H9 (cell line): ENCODE results near the gene IFITM1. TPM values are rescaled to one million over a fixed set of nuclear protein-coding genes. Genes with fewer than 3 reads are reported as not detected.

Experiments used
- DNase-seq: peaks from one replicate; pipeline ENCODE4 v3.0.0-alpha.2; 2017
- H2AFZ ChIP-seq: one replicate; pipeline ENCODE4 v1.6.1; 2013; ENCODE audit warnings: mild to moderate bottlenecking, low read length, control low read depth, moderate library complexity
- H2AK5ac ChIP-seq: 2 replicates; pipeline ENCODE4 v1.6.1; 2013; ENCODE audit warnings: low read length, control low read depth, mixed read lengths; ENCODE audit not compliant: insufficient read length
- H2BK120ac ChIP-seq: one replicate; pipeline ENCODE4 v1.6.1; 2013; ENCODE audit warnings: low read depth, mild to moderate bottlenecking, low read length, control low read depth, inconsistent platforms; ENCODE audit not compliant: poor library complexity, severe bottlenecking
- H2BK12ac ChIP-seq: 2 replicates; pipeline ENCODE4 v1.6.1; 2013; ENCODE audit warnings: low read length, control low read depth, mixed read lengths, low read depth; ENCODE audit not compliant: insufficient read length
- H2BK15ac ChIP-seq: 2 replicates; pipeline ENCODE4 v1.6.1; 2013; ENCODE audit warnings: low read depth, low read length, control low read depth
- H2BK20ac ChIP-seq: one replicate; pipeline ENCODE4 v1.6.1; 2013; ENCODE audit warnings: low read depth, mild to moderate bottlenecking, low read length, control low read depth, inconsistent platforms; ENCODE audit not compliant: poor library complexity, severe bottlenecking
- H2BK5ac ChIP-seq: 2 replicates; pipeline ENCODE4 v1.6.1; 2013; ENCODE audit warnings: low read length, control low read depth, mixed read lengths; ENCODE audit not compliant: insufficient read length
- H3K14ac ChIP-seq: 2 replicates; pipeline ENCODE4 v1.6.1; 2013; ENCODE audit warnings: low read length, control low read depth; ENCODE audit not compliant: insufficient read depth
- H3K18ac ChIP-seq: 2 replicates; pipeline ENCODE4 v1.6.1; 2013; ENCODE audit warnings: low read depth, mild to moderate bottlenecking, mixed read lengths, low read length, control low read depth; ENCODE audit not compliant: insufficient read length
- H3K23ac ChIP-seq: 2 replicates; pipeline ENCODE4 v1.6.1; 2013; ENCODE audit warnings: low read length, control low read depth, mixed read lengths, low read depth; ENCODE audit not compliant: insufficient read length
- H3K23me2 ChIP-seq: 2 replicates; pipeline ENCODE4 v1.6.1; 2013; ENCODE audit warnings: low read depth, mild to moderate bottlenecking, mixed read lengths, low read length, control low read depth; ENCODE audit not compliant: insufficient read length, poor library complexity, severe bottlenecking
- H3K27ac ChIP-seq: 2 replicates; pipeline ENCODE4 v1.5.1; 2013; ENCODE audit warnings: low read length, control low read depth, mixed read lengths, low read depth; ENCODE audit not compliant: insufficient read length
- H3K27me3 ChIP-seq: 2 replicates; pipeline ENCODE4 v1.6.1; 2013; ENCODE audit warnings: low read length, control low read depth, inconsistent platforms; ENCODE audit not compliant: insufficient read depth
- H3K4ac ChIP-seq: 2 replicates; pipeline ENCODE4 v1.6.1; 2013; ENCODE audit warnings: low read depth, mild to moderate bottlenecking, control low read depth, inconsistent platforms, low read length, moderate library complexity
- H3K4me1 ChIP-seq: 2 replicates; pipeline ENCODE4 v1.6.1; 2013; ENCODE audit warnings: low read length, control low read depth, inconsistent platforms; ENCODE audit not compliant: insufficient read depth
- H3K4me2 ChIP-seq: 2 replicates; pipeline ENCODE4 v1.6.1; 2013; ENCODE audit warnings: low read length, control low read depth, mixed read lengths; ENCODE audit not compliant: insufficient read length, insufficient read depth
- H3K56ac ChIP-seq: 2 replicates; pipeline ENCODE4 v1.6.1; 2013; ENCODE audit warnings: low read depth, mild to moderate bottlenecking, mixed read lengths, low read length, control low read depth; ENCODE audit not compliant: insufficient read length
- H3K79me1 ChIP-seq: 2 replicates; pipeline ENCODE4 v1.6.1; 2013; ENCODE audit warnings: low read depth, mild to moderate bottlenecking, moderate library complexity, low read length, control low read depth, inconsistent platforms; ENCODE audit not compliant: insufficient read depth, poor library complexity, severe bottlenecking
- H3K79me2 ChIP-seq: 2 replicates; pipeline ENCODE4 v1.6.1; 2013; ENCODE audit warnings: low read length, control low read depth, inconsistent platforms; ENCODE audit not compliant: insufficient read depth
- H3K9ac ChIP-seq: 2 replicates; pipeline ENCODE4 v1.6.1; 2013; ENCODE audit warnings: low read length, control low read depth, mixed read lengths; ENCODE audit not compliant: insufficient read length; ENCODE audit errors: extremely low read depth
- H3K9me3 ChIP-seq: one replicate; pipeline ENCODE4 v1.6.1; 2013; ENCODE audit warnings: low read depth, low read length, inconsistent platforms; ENCODE audit not compliant: control insufficient read depth
- H3T11ph ChIP-seq: one replicate; pipeline ENCODE4 v1.6.1; 2013; ENCODE audit warnings: mild to moderate bottlenecking, low read length, control low read depth, inconsistent platforms
- H4K20me1 ChIP-seq: one replicate; pipeline ENCODE4 v1.6.1; 2013; ENCODE audit not compliant: control insufficient read depth, insufficient read length, insufficient read depth
- H4K5ac ChIP-seq: 2 replicates; pipeline ENCODE4 v1.6.1; 2013; ENCODE audit warnings: low read depth, mild to moderate bottlenecking, mixed read lengths, low read length, control low read depth; ENCODE audit not compliant: insufficient read length
- H4K8ac ChIP-seq: replicated peaks from 2 replicates; pipeline ENCODE4 v1.6.1; 2013; ENCODE audit warnings: low read length, control low read depth, mixed read lengths, low read depth; ENCODE audit not compliant: insufficient read length
- H4K91ac ChIP-seq: 2 replicates; pipeline ENCODE4 v1.6.1; 2013; ENCODE audit warnings: low read depth, mild to moderate bottlenecking, moderate library complexity, mixed read lengths, low read length, control low read depth; ENCODE audit not compliant: insufficient read length
- H3K27ac Mint-ChIP-seq, 3 experiments: 2 replicates in 2 of 3; 3 replicates in 1 of 3; pipeline ENCODE4 v1.8.0; 2020 to 2021; ENCODE audit warnings: mixed read lengths in 3 of 3, mild to moderate bottlenecking in 1 of 3, moderate library complexity in 1 of 3
- H3K27me3 Mint-ChIP-seq: 2 replicates; pipeline ENCODE4 v1.8.0; 2021; ENCODE audit warnings: low read depth, mild to moderate bottlenecking, moderate library complexity, mixed read lengths
- H3K36me3 Mint-ChIP-seq, 3 experiments: 2 replicates in 2 of 3; 3 replicates in 1 of 3; pipeline ENCODE4 v1.8.0; 2020 to 2021; ENCODE audit warnings: low read depth in 3 of 3, mixed read lengths in 3 of 3; ENCODE audit not compliant: insufficient read depth in 1 of 3
- H3K4me1 Mint-ChIP-seq, 2 experiments: 2 replicates each; pipeline ENCODE4 v1.8.0; 2020; ENCODE audit warnings: mixed read lengths in 2 of 2
- H3K4me3 Mint-ChIP-seq, 2 experiments: 2 replicates in 1 of 2; 3 replicates in 1 of 2; pipeline ENCODE4 v1.8.0; 2020 to 2021; ENCODE audit warnings: mild to moderate bottlenecking in 2 of 2, mixed read lengths in 2 of 2, moderate library complexity in 1 of 2
- H3K9me3 Mint-ChIP-seq, 2 experiments: 2 replicates in 1 of 2; 3 replicates in 1 of 2; pipeline ENCODE4 v1.8.0; 2020; ENCODE audit warnings: mild to moderate bottlenecking in 2 of 2, mixed read lengths in 2 of 2, moderate library complexity in 1 of 2
- CTCF ChIP-seq: fragments of 200-600 bp; sonication (generic); conservative IDR thresholded peaks from 3 replicates; pipeline ENCODE4 v1.8.0; 2021; ENCODE audit warnings: antibody characterized with exemption, mild to moderate bottlenecking
- WGBS: extraction: QIAGEN DNeasy Blood & Tissue Kit; methylation state at CpG from one replicate; pipeline ENCODE4 v1.1.7; 2013; ENCODE audit warnings: missing lambda C conversion rate, low lambda C conversion rate, mixed read lengths; ENCODE audit not compliant: insufficient read length; ENCODE audit errors: extremely low coverage; 5-methylcytosine and 5-hydroxymethylcytosine counted together
- total RNA-seq: library from RNA; stranded (reverse); gene quantifications from 2 replicates; pipeline ENCODE4 v1.2.1, GENCODE V29; 2021

IFITM1 gene
- total RNA-seq, 1 experiment from 2014 or later, result 500 TPM

GRCh38 chr11:336659-337198 lies 22.9 kb downstream of the IFITM1 start:
- no peaks in the 10 kb centered on the region for H3K79me1 ChIP-seq
- H3K27me3 Mint-ChIP-seq, result peaks cover 3% of the 10 kb centered on the region
- H3K18ac ChIP-seq, result no peak overlapping the region
- H3K4ac ChIP-seq, result no peak overlapping the region
- H4K20me1 ChIP-seq, result no peaks in the 10 kb centered on the region
- H3K27me3 ChIP-seq, result no peaks in the 10 kb centered on the region
- no peak overlapping the region for H2BK20ac ChIP-seq
- H3K9me3 ChIP-seq, result no peaks in the 10 kb centered on the region
- H4K91ac ChIP-seq, result no peak overlapping the region
- no CpG with 5 or more reads among the region's 4 CpGs for WGBS
- H3K27ac ChIP-seq, result no peak overlapping the region
- no peak overlapping the region for H2AK5ac ChIP-seq
- no peak overlapping the region for H2BK5ac ChIP-seq
- no peak overlapping the region for H3K14ac ChIP-seq
- H3K4me2 ChIP-seq, result no peak overlapping the region
- H3K4me1 ChIP-seq, result peaks cover 12% of the 10 kb centered on the region
- no peak overlapping the region for H3K23ac ChIP-seq
- H3T11ph ChIP-seq, result no peak overlapping the region
- no peak overlapping the region for H2BK120ac ChIP-seq
- no peak overlapping the region for H2BK12ac ChIP-seq
- H3K36me3 Mint-ChIP-seq, result peaks cover 4 to 20% (median 9%) of the 10 kb centered on the region in 3 experiments; a peak in 6 of 7 replicates
- H2AFZ ChIP-seq, result no peak overlapping the region
- no peak overlapping the region for H2BK15ac ChIP-seq
- H4K5ac ChIP-seq, result no peak overlapping the region
- DNase-seq, result no peak
- H3K56ac ChIP-seq, result no peak overlapping the region
- H3K23me2 ChIP-seq, result no peaks in the 10 kb centered on the region
- H3K9me3 Mint-ChIP-seq, result peaks cover 16 to 20% of the 10 kb centered on the region in 2 experiments
- H3K4me3 Mint-ChIP-seq, result no peak overlapping the region
- peak overlapping the region in 2 of 3 experiments; percentile 7 to 55; a peak in 4 of 7 replicates for H3K27ac Mint-ChIP-seq
- no peaks in the 10 kb centered on the region for H3K79me2 ChIP-seq
- H3K4me1 Mint-ChIP-seq, result peaks cover 48 to 52% of the 10 kb centered on the region in 2 experiments
- no peak overlapping the region for H4K8ac ChIP-seq
- TF ChIP-seq CTCF, result no peak
- no peak overlapping the region for H3K9ac ChIP-seq
